GM12878 (cell line): Measurements from ENCODE around the gene CRY1. TPM values are rescaled to one million over a fixed set of nuclear protein-coding genes. Genes with fewer than 3 reads are reported as not detected.

Experiments
- ATAC-seq: fragments of 200-7000 bp; cut with Tn5 transposase; 3 replicates; pipeline ENCODE4 v1.9.1; 2020; ENCODE audit warnings: mild to moderate bottlenecking, moderate library complexity
- BruUV-seq: library from RNA; stranded (reverse); fragments of 400-500 nt; replicated peaks from 2 replicates; lab custom pipeline; 2021; lab: Mats Ljungman, UMichigan
- CTCF ChIA-PET: fragments of 300-600 bp; sonication (Branson Sonifier 250); formaldehyde crosslinking; extraction: SDS; loops from one replicate; lab custom pipeline; 2021; ENCODE audit warnings: inconsistent platforms; lab: Yijun Ruan, JAX
- POLR2A ChIA-PET: fragments of 350-600 bp; formaldehyde crosslinking; extraction: SDS; loops from one replicate; lab custom pipeline; 2021; ENCODE audit warnings: inconsistent platforms; lab: Charles Lee
- RAD21 ChIA-PET: fragments of 300-600 bp; sonication (Branson Sonifier 250); formaldehyde crosslinking; loops from one replicate; lab custom pipeline; 2023; ENCODE audit warnings: antibody characterized with exemption; ENCODE audit not compliant: unreplicated experiment; lab: Charles Lee
- SMC1A ChIA-PET: fragments of 300-600 bp; sonication (Branson Sonifier 250); formaldehyde crosslinking; loops from one replicate; lab custom pipeline; 2023; ENCODE audit not compliant: unreplicated experiment, uncharacterized antibody; lab: Charles Lee
- DNase-seq: peaks from one replicate; pipeline ENCODE4 v3.0.0-alpha.2; 2011; ENCODE audit warnings: low read depth, low spot score
- FAIRE-seq: peaks from 3 replicates; lab custom pipeline; 2011; peaks lifted over from hg19 to GRCh38; lab: Jason Lieb, UNC
- H2AFZ ChIP-seq: 2 replicates; pipeline ENCODE4 v1.6.0; 2011; ENCODE audit warnings: low read depth, low read length, control low read depth; ENCODE audit not compliant: control insufficient read depth
- H3K27ac ChIP-seq: 2 replicates; pipeline ENCODE4 v1.5.1; 2011; ENCODE audit warnings: control low read depth; ENCODE audit not compliant: control insufficient read depth, insufficient read depth
- H3K27me3 ChIP-seq, 2 experiments: replicated peaks in 1 of 2; 2 replicates each; pipeline versions ENCODE4 v1.6.0 to v1.6.1; 2011; ENCODE audit warnings: low read length in 1 of 2; ENCODE audit not compliant: control insufficient read depth in 2 of 2, insufficient read depth in 2 of 2
- H3K36me3 ChIP-seq, 2 experiments: 2 replicates each; pipeline ENCODE4 v1.5.1; 2011; ENCODE audit warnings: low read length in 1 of 2; ENCODE audit not compliant: control insufficient read depth in 2 of 2, insufficient read depth in 2 of 2
- H3K4me1 ChIP-seq: 2 replicates; pipeline ENCODE4 v1.6.1; 2011; ENCODE audit warnings: mild to moderate bottlenecking, low read length, moderate library complexity, mixed read lengths; ENCODE audit not compliant: control insufficient read depth, insufficient read depth
- H3K4me2 ChIP-seq: 2 replicates; pipeline ENCODE4 v1.6.0; 2011; ENCODE audit warnings: control low read depth; ENCODE audit not compliant: control insufficient read depth, insufficient read depth
- H3K4me3 ChIP-seq: fragments of 200-600 bp; sonication (generic); 2 replicates; pipeline ENCODE4 v1.5.1; 2016
- H3K79me2 ChIP-seq: 2 replicates; pipeline ENCODE4 v1.6.0; 2011; ENCODE audit warnings: low read length; ENCODE audit not compliant: control insufficient read depth, insufficient read depth
- H3K9ac ChIP-seq: 2 replicates; pipeline ENCODE4 v1.8.0; 2011; ENCODE audit warnings: low read length, control low read depth, mixed read lengths; ENCODE audit not compliant: control insufficient read depth, insufficient read depth
- H3K9me3 ChIP-seq: replicated peaks from 3 replicates; pipeline ENCODE4 v1.5.1; 2011; ENCODE audit warnings: mild to moderate bottlenecking, low read length; ENCODE audit not compliant: control insufficient read depth, insufficient read depth
- H4K20me1 ChIP-seq: 2 replicates; pipeline ENCODE4 v1.6.0; 2011; ENCODE audit not compliant: control insufficient read depth, insufficient read depth
- CBX5 ChIP-seq: sonication (generic); IDR thresholded peaks from 2 replicates; pipeline ENCODE4 v1.6.1; 2016; ENCODE audit warnings: low read depth, moderate library complexity, mild to moderate bottlenecking, inconsistent platforms
- FOXK2 ChIP-seq: fragments of 450-650 bp; IDR thresholded peaks from 2 replicates; pipeline ENCODE4 v1.6.1; 2017; ENCODE audit warnings: mild to moderate bottlenecking, moderate library complexity
- HDAC2 ChIP-seq: fragments of 200-600 bp; sonication (generic); IDR thresholded peaks from 2 replicates; pipeline ENCODE4 v1.6.1; 2017
- JUNB ChIP-seq: IDR thresholded peaks from 2 replicates; pipeline ENCODE4 v1.6.1; 2016; ENCODE audit warnings: antibody characterized with exemption, mild to moderate bottlenecking
- MYB ChIP-seq: fragments of 150-350 bp; IDR thresholded peaks from 2 replicates; pipeline ENCODE4 v1.6.1; 2014; ENCODE audit warnings: mild to moderate bottlenecking, low read depth, low read length, borderline replicate concordance
- PAX8 ChIP-seq: fragments of 450-650 bp; IDR thresholded peaks from 2 replicates; pipeline ENCODE4 v1.6.1; 2017; ENCODE audit warnings: mild to moderate bottlenecking, moderate library complexity
- RAD51 ChIP-seq: fragments of 450-650 bp; IDR thresholded peaks from 2 replicates; pipeline ENCODE4 v1.6.1; 2016; ENCODE audit warnings: moderate library complexity, mild to moderate bottlenecking, inconsistent platforms
- RBBP5 ChIP-seq: fragments of 200-600 bp; sonication (generic); conservative IDR thresholded peaks from 2 replicates; pipeline ENCODE4 v1.6.1; 2016
- RFX5 ChIP-seq: IDR thresholded peaks from 2 replicates; pipeline ENCODE4 v1.6.1; 2011; ENCODE audit warnings: low read depth, low read length, improper control_type of control experiment
- SMC3 ChIP-seq: IDR thresholded peaks from 2 replicates; pipeline ENCODE4 v1.6.1; 2011; ENCODE audit warnings: low read length, improper control_type of control experiment, borderline replicate concordance
- ZNF207 ChIP-seq: fragments of 450-650 bp; IDR thresholded peaks from 2 replicates; pipeline ENCODE4 v1.6.1; 2014; ENCODE audit warnings: antibody characterized with exemption, mild to moderate bottlenecking, borderline replicate concordance
- WGBS: methylation state at CpG from one replicate; pipeline ENCODE4 v1.1.6; 2016; ENCODE audit warnings: low lambda C conversion rate; ENCODE audit not compliant: insufficient replicate concordance, insufficient coverage; ENCODE audit errors: missing lambda C conversion rate; 5-methylcytosine and 5-hydroxymethylcytosine counted together
- in situ Hi-C: fragments of 300-500 bp; cut with MboI; formaldehyde crosslinking; loops from 9 replicates; pipeline ENCODE4 v1.14.3; 2018; ENCODE audit warnings: mixed read lengths
- intact Hi-C: fragments of 100-400 bp; cut with micrococcal nuclease; formaldehyde crosslinking; loops from one replicate; pipeline ENCODE4 v1.14.2; 2022; ENCODE audit not compliant: unreplicated experiment
- polyA plus RNA-seq, 11 experiments: library from polyadenylated mRNA; depleted of rRNA in 4 of 11; unstranded in 6 of 11; stranded (reverse) in 5 of 11; fragments of >200 nt; fragmentation: Nextera tagmentation in 4 of 11; fragmentation: Illumina TruSeq in 1 of 11; extraction: Ambion mirVana in 4 of 11; extraction: Trizol in 1 of 11; gene quantifications; 1 replicate in 1 of 11; 2 replicates in 10 of 11; pipeline versions ENCODE4 v1.2.1 to v1.2.3, GENCODE V29; 2011 to 2016; ENCODE audit warnings: inconsistent platforms in 2 of 11, missing spikeins in 2 of 11, low read depth in 1 of 11
- total RNA-seq, 4 experiments: library from RNA; depleted of rRNA in 3 of 4; stranded (reverse); fragments of >200 nt in 3 of 4; fragmentation: Illumina TruSeq in 1 of 4; extraction: Trizol in 1 of 4; gene quantifications; 2 replicates each; pipeline versions ENCODE4 v1.2.1 to v1.2.3, GENCODE V29; 2013 to 2021

The CRY1 gene
- total and polyA plus RNA-seq, 10 of the 15 experiments (the other 5 are each of a cell fraction or from before 2014, with no cell fraction given), result 1.6 to 10.9 (median 5.4) TPM

- ATAC-seq (no peak), DNase-seq (no peak), FAIRE-seq (no peak)
- Histone ChIP-seq H3K4me1 (no peaks in the 10 kb centered on the region), H3K79me2 (no peaks in the 10 kb centered on the region), H4K20me1 (no peaks in the 10 kb centered on the region), H3K4me3 (no peak overlapping the region), H3K9me3 (no peaks in the 10 kb centered on the region), H3K9ac (no peak overlapping the region), H3K4me2 (no peak overlapping the region), H3K36me3 (no peaks in the 10 kb centered on the region), H3K27ac (no peak overlapping the region), H3K27me3 (no peaks in the 10 kb centered on the region), H2AFZ (no peak overlapping the region)
- in situ Hi-C loops (loop anchor here (5.0 to 25.0 kb wide), 2 partner anchors 263 to 1273 kb away; no protein-coding TSS in a partner anchor), intact Hi-C loops (no loop called here)
- ChIA-PET POLR2A (no interaction called here), SMC1A (no interaction called here), RAD21 (no interaction called here), CTCF (no interaction called here)
- TF ChIP-seq RFX5, result no peak
- no TSS peak for BruUV-seq
- WGBS, result 42% methylated on average over 3 of the region's 3 CpGs
Measured at GRCh38 chr12:107138990-107139389, 45.6 kb upstream of the CRY1 start.

DNA sequence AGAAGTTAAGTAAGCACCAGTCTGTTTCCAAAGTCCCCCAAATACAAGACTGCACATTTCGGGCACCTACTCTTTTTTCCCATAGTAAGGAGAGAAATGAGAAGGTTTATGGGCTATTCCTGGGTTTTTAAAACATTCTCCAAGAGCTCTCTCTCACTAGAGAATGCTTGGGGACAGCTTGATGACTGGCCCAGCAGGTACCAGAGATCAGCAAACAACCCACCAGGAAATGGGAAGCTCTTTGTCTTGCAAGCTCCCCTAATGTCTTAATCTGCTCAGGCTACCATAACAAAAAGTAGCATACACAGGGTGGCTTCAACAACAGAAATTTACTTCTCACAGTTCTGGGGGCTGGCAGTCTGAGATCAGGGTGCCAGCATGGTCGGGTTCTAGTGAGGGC lies 41.8 kb upstream of the CRY1 start:
- Histone ChIP-seq H3K9me3 (no peaks in the 10 kb centered on the region), H3K4me2 (no peak overlapping the region), H3K4me1 (no peaks in the 10 kb centered on the region), H3K27ac (no peak overlapping the region)
- no peak for DNase-seq
- no peak for ATAC-seq
- no peak for FAIRE-seq
- no peak for TF ChIP-seq SMC3
- TF ChIP-seq RAD51, result no peak
- no peak for TF ChIP-seq MYB
- no peak for TF ChIP-seq CBX5
- no peak for TF ChIP-seq RBBP5
- no peak for TF ChIP-seq ZNF207
- TF ChIP-seq JUNB, result no peak
- TF ChIP-seq PAX8, result no peak
- no peak for TF ChIP-seq FOXK2
- no peak for TF ChIP-seq HDAC2
- TF ChIP-seq, all 136 proteins: peak for 0
- no TSS peak for BruUV-seq
- ChIA-PET RAD21 (no interaction called here), CTCF (interaction anchor here (1.0 to 9.8 kb wide), 5 partner anchors 270 to 479 kb away, joined by 3 to 188 read pairs (median 5); no protein-coding TSS in a partner anchor), POLR2A (no interaction called here), SMC1A (interaction anchor here (1.8 to 7.5 kb wide), 2 partner anchors 267 to 474 kb away, joined by 4 to 94 read pairs; no protein-coding TSS in a partner anchor)
- Histone ChIP-seq H3K36me3 (no peaks in the 10 kb centered on the region), H3K4me3 (no peak overlapping the region), H4K20me1 (no peaks in the 10 kb centered on the region), H3K27me3 (no peaks in the 10 kb centered on the region; a peak in 1 of 4 replicates), H3K9ac (no peak overlapping the region), H3K79me2 (no peaks in the 10 kb centered on the region), H2AFZ (no peak overlapping the region)
- intact Hi-C loops (no loop called here), in situ Hi-C loops (loop anchor here (5.0 to 25.0 kb wide), 2 partner anchors 267 to 1277 kb away; no protein-coding TSS in a partner anchor)
- WGBS, result 26% methylated on average over 2 of the region's 2 CpGs
